HL-60 (cell line): ENCODE data around the gene LMBR1.

Source experiments
- CTCF ChIP-seq: IDR thresholded peaks from one replicate; pipeline ENCODE4 v1.5.1; 2011; ENCODE audit warnings: low read length, control low read depth, inconsistent platforms; ENCODE audit not compliant: insufficient read depth
- GABPA ChIP-seq: IDR thresholded peaks from 2 replicates; pipeline ENCODE4 v1.6.1; 2012; ENCODE audit warnings: low read depth
- POLR2AphosphoS5 ChIP-seq: IDR thresholded peaks from 2 replicates; pipeline ENCODE4 v1.6.1; 2012; ENCODE audit warnings: low read depth

- TF ChIP-seq GABPA = no peak
- no peak for TF ChIP-seq CTCF
- no peak for TF ChIP-seq POLR2AphosphoS5
Measured at GRCh38 chr7:156906200-156906649, 13.2 kb upstream of the LMBR1 start.
